B cell (primary cell): ENCODE data around the gene ADAP2. TPM values are rescaled to one million over a fixed set of nuclear protein-coding genes. Genes with fewer than 3 reads are reported as not detected.
A peak's percentile ranks its signal among the peaks of the same experiment; 100 is the strongest.

Experiments
- ATAC-seq: fragments of 200-7000 bp; cut with Tn5 transposase; one replicate; pipeline ENCODE4 v1.10.0; 2021; ENCODE audit warnings: low read depth, mild to moderate bottlenecking, moderate number of reproducible peaks, moderate library complexity
- CTCF ChIA-PET: fragments of 350-600 bp; sonication (Branson Sonifier 250); formaldehyde crosslinking; loops from one replicate; lab custom pipeline; 2021; ENCODE audit warnings: antibody characterized with exemption, inconsistent platforms; lab: Charles Lee
- POLR2A ChIA-PET: fragments of 350-600 bp; sonication (Branson Sonifier 250); formaldehyde crosslinking; loops from one replicate; lab custom pipeline; 2021; ENCODE audit warnings: antibody characterized with exemption; lab: Charles Lee
- DNase-seq: peaks from one replicate; pipeline ENCODE4 v3.0.0; 2013
- H2AFZ ChIP-seq: 2 replicates; pipeline ENCODE4 v1.6.1; 2012; ENCODE audit warnings: mild to moderate bottlenecking, low read depth, low read length; ENCODE audit not compliant: insufficient read depth, poor library complexity, severe bottlenecking
- H3K27ac ChIP-seq, 2 donors: 1 replicate in 1 of 2; 2 replicates in 1 of 2; pipeline ENCODE4 v1.5.1; 2012 to 2013; ENCODE audit warnings: low read length in 2 of 2, mild to moderate bottlenecking in 2 of 2, moderate library complexity in 1 of 2
- H3K27me3 ChIP-seq, 4 experiments: fragments of 200-600 bp in 1 of 4; sonication (generic) in 1 of 4; replicated peaks in 1 of 4; 1 replicate in 2 of 4; 2 replicates in 2 of 4; pipeline versions ENCODE4 v1.6.1 to v1.7.0; 2013 to 2016; ENCODE audit warnings: low read length in 3 of 4, mild to moderate bottlenecking in 2 of 4, mixed read lengths in 1 of 4, moderate library complexity in 1 of 4; ENCODE audit not compliant: insufficient read depth in 4 of 4, control insufficient read depth in 3 of 4; ENCODE audit errors: control extremely low read depth in 1 of 4
- H3K36me3 ChIP-seq, 2 experiments: replicated peaks in 1 of 2; 1 replicate in 1 of 2; 2 replicates in 1 of 2; pipeline versions ENCODE4 v1.6.1 to v1.7.1; 2013; ENCODE audit warnings: low read length in 1 of 2; ENCODE audit not compliant: insufficient read depth in 2 of 2, control insufficient read depth in 1 of 2; ENCODE audit errors: control extremely low read depth in 1 of 2, extremely low read depth in 1 of 2
- H3K4me1 ChIP-seq, 2 donors: fragments of 200-600 bp in 1 of 2; sonication (generic) in 1 of 2; 1 replicate in 1 of 2; 2 replicates in 1 of 2; pipeline versions ENCODE4 v1.5.1 to v1.6.1; 2013 to 2017; ENCODE audit warnings: low read length in 2 of 2; ENCODE audit not compliant: control insufficient read depth in 2 of 2, insufficient read depth in 2 of 2
- H3K4me2 ChIP-seq: replicated peaks from 2 replicates; pipeline ENCODE3; 2012; ENCODE audit warnings: mild to moderate bottlenecking, low read depth, low read length; ENCODE audit not compliant: poor library complexity, severe bottlenecking
- H3K4me3 ChIP-seq, 5 experiments: fragments of 200-600 bp in 1 of 5; sonication (generic) in 1 of 5; 1 replicate in 3 of 5; 2 replicates in 2 of 5; pipeline versions ENCODE4 v1.5.1 to v1.7.0; 2011 to 2016; ENCODE audit warnings: low read length in 4 of 5, mild to moderate bottlenecking in 4 of 5, low read depth in 2 of 5, control low read depth in 1 of 5, moderate library complexity in 1 of 5; ENCODE audit not compliant: insufficient read depth in 1 of 5; ENCODE audit errors: control extremely low read depth in 1 of 5, extremely low read depth in 1 of 5
- H3K79me2 ChIP-seq: fragments of 200-600 bp; sonication (generic); one replicate; pipeline ENCODE4 v1.6.0; 2016; ENCODE audit warnings: low read length; ENCODE audit not compliant: control insufficient read depth, insufficient read depth
- H3K9ac ChIP-seq: fragments of 200-600 bp; sonication (generic); 2 replicates; pipeline ENCODE4 v1.6.1; 2017; ENCODE audit warnings: mild to moderate bottlenecking, low read length, moderate library complexity
- H3K9me3 ChIP-seq, 3 donors: one replicate each; pipeline versions ENCODE4 v1.6.1 to v1.7.1; 2013; ENCODE audit warnings: low read length in 2 of 3; ENCODE audit not compliant: control insufficient read depth in 2 of 3, insufficient read depth in 1 of 3; ENCODE audit errors: control extremely low read depth in 1 of 3
- H4K20me1 ChIP-seq: 2 replicates; pipeline ENCODE4 v1.6.0; 2012; ENCODE audit warnings: mild to moderate bottlenecking, low read length; ENCODE audit not compliant: insufficient read depth, control insufficient read depth, poor library complexity, severe bottlenecking
- H3K27ac Mint-ChIP-seq: one replicate; pipeline ENCODE4 v1.8.0; 2021; ENCODE audit warnings: mixed read lengths
- H3K27me3 Mint-ChIP-seq: one replicate; pipeline ENCODE4 v1.8.0; 2021; ENCODE audit warnings: mixed read lengths
- H3K4me1 Mint-ChIP-seq: one replicate; pipeline ENCODE4 v1.8.0; 2021; ENCODE audit warnings: mixed read lengths
- H3K4me3 Mint-ChIP-seq: one replicate; pipeline ENCODE4 v1.8.0; 2021; ENCODE audit warnings: mixed read lengths
- H3K9me3 Mint-ChIP-seq: one replicate; pipeline ENCODE4 v1.8.0; 2022; ENCODE audit warnings: mixed read lengths; ENCODE audit not compliant: insufficient read depth
- EZH2 ChIP-seq: IDR thresholded peaks from 2 replicates; pipeline ENCODE4 v1.6.1; 2012; ENCODE audit warnings: borderline replicate concordance, low read depth, mild to moderate bottlenecking, moderate library complexity, low read length; ENCODE audit not compliant: insufficient read depth, poor library complexity, severe bottlenecking
- whole genome bisulfite sequencing: methylation state at CpG from one replicate; pipeline ENCODE4 v1.1.5; 2013; ENCODE audit warnings: missing lambda C conversion rate; ENCODE audit not compliant: insufficient coverage; 5-methylcytosine and 5-hydroxymethylcytosine counted together
- intact Hi-C: fragments of 100-400 bp; cut with micrococcal nuclease; formaldehyde crosslinking; loops from one replicate; pipeline ENCODE4 v1.10.0; 2022
- polyA plus RNA-seq: library from polyadenylated mRNA; depleted of rRNA; stranded (reverse); fragments of >200 nt; gene quantifications from 2 replicates; pipeline ENCODE4 v1.2.3, GENCODE V29; 2012
- total RNA-seq, 2 donors: library from RNA; stranded (reverse); fragments of 120-200 nt in 1 of 2; gene quantifications; 1 replicate in 1 of 2; 2 replicates in 1 of 2; pipeline versions ENCODE4 v1.2.3 to v1.2.4, GENCODE V29; 2013 to 2022
- TF ChIP-seq, protein P1 (sequence below): fragments of 200-600 bp; IDR thresholded peaks from one replicate; pipeline ENCODE4 v1.8.0; 2022; ENCODE audit warnings: antibody characterized with exemption, mild to moderate bottlenecking

ADAP2 gene
- total and polyA plus RNA-seq, 2 donors (not counting 1 experiment from before 2014, with no cell fraction given) = 8.5 to 14.6 TPM

DNA sequence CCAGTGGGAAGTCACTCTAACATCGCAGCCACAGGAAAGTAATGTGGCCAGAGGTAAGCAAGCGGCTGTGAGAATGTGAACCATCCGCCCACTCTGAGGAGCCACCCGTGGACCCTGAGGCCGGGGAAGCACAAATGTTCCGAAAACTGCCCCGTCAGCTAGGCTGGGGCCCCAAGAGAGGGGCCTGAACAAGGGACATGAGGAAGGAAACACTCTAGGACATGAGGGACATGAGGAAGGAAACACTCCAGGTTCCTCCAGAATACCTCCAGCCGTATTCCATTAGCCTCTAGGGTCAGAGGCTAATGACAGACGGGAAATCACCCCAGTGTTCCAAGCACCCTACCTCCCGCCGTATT is 16.0 kb upstream of the ADAP2 start:
- peaks cover 5% of the 10 kb centered on the region for H4K20me1 ChIP-seq
- H3K9me3 ChIP-seq = peaks cover 0 to 1% (median 0%) of the 10 kb centered on the region in 3 donors
- DNase-seq (no peak), ATAC-seq (peak; percentile 10)
- peak overlapping the region; percentile 93 for H3K4me2 ChIP-seq
- peak overlapping the region; percentile 67 to 92 (median 88) for H3K4me3 ChIP-seq
- peak overlapping the region; percentile 99 for H2AFZ ChIP-seq
- intact Hi-C loops = loop anchor here (1.0 to 2.0 kb wide), 4 partner anchors 53 to 104 kb away; partner anchors contain the start of gene RNF135
- peak overlapping the region; percentile 78 to 88 for H3K27ac ChIP-seq
- H3K79me2 ChIP-seq = peaks cover 47% of the 10 kb centered on the region
- H3K27me3 Mint-ChIP-seq = no peaks in the 10 kb centered on the region
- no peaks in the 10 kb centered on the region for H3K9me3 Mint-ChIP-seq
- WGBS = 2% methylated on average over 9 of the region's 11 CpGs
- H3K36me3 ChIP-seq = peaks cover 7 to 11% of the 10 kb centered on the region in 2 experiments
- peak overlapping the region; percentile 92 for H3K27ac Mint-ChIP-seq
- no peaks in the 10 kb centered on the region for H3K27me3 ChIP-seq
- peaks cover 21 to 33% of the 10 kb centered on the region in 2 donors for H3K4me1 ChIP-seq
- H3K9ac ChIP-seq = peak overlapping the region; percentile 96
- ChIA-PET POLR2A (interaction anchor here (0.7 kb wide), 2 partner anchors 16 to 66 kb away, joined by 4 to 5 read pairs; no protein-coding TSS in a partner anchor), CTCF (interaction anchor here (0.9 kb wide), 1 partner anchor 308 kb away, joined by 3 read pairs; no protein-coding TSS in a partner anchor)
- TF ChIP-seq EZH2 = no peak
- TF ChIP-seq, protein P1, sequence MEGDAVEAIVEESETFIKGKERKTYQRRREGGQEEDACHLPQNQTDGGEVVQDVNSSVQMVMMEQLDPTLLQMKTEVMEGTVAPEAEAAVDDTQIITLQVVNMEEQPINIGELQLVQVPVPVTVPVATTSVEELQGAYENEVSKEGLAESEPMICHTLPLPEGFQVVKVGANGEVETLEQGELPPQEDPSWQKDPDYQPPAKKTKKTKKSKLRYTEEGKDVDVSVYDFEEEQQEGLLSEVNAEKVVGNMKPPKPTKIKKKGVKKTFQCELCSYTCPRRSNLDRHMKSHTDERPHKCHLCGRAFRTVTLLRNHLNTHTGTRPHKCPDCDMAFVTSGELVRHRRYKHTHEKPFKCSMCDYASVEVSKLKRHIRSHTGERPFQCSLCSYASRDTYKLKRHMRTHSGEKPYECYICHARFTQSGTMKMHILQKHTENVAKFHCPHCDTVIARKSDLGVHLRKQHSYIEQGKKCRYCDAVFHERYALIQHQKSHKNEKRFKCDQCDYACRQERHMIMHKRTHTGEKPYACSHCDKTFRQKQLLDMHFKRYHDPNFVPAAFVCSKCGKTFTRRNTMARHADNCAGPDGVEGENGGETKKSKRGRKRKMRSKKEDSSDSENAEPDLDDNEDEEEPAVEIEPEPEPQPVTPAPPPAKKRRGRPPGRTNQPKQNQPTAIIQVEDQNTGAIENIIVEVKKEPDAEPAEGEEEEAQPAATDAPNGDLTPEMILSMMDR = no peak
- peak overlapping the region; percentile 95 for H3K4me3 Mint-ChIP-seq
- peaks cover 36% of the 10 kb centered on the region for H3K4me1 Mint-ChIP-seq
